Hepatocyte (in vitro differentiated cells): ENCODE results near the gene CPED1.

Source experiments
- EZH2 ChIP-seq: fragments of 200-600 bp; sonication (generic); IDR thresholded peaks from 2 replicates; pipeline ENCODE4 v1.6.1; 2016; ENCODE audit warnings: antibody characterized with exemption, mild to moderate bottlenecking, borderline replicate concordance
- EZH2phosphoT487 ChIP-seq: fragments of 200-600 bp; sonication (generic); IDR thresholded peaks from one replicate; pipeline ENCODE4 v1.6.1; 2018; ENCODE audit warnings: antibody characterized with exemption, mild to moderate bottlenecking, low read depth, moderate library complexity; ENCODE audit not compliant: unreplicated experiment, severe bottlenecking
- TF ChIP-seq, protein P1 (sequence below): fragments of 200-600 bp; sonication (generic); IDR thresholded peaks from 2 replicates; pipeline ENCODE4 v1.5.1; 2016; ENCODE audit warnings: antibody characterized with exemption, mild to moderate bottlenecking; ENCODE audit not compliant: poor library complexity

GRCh38 chr7:121300685-121301420, 312.3 kb downstream of the CPED1 start:
- TF ChIP-seq, protein P1, sequence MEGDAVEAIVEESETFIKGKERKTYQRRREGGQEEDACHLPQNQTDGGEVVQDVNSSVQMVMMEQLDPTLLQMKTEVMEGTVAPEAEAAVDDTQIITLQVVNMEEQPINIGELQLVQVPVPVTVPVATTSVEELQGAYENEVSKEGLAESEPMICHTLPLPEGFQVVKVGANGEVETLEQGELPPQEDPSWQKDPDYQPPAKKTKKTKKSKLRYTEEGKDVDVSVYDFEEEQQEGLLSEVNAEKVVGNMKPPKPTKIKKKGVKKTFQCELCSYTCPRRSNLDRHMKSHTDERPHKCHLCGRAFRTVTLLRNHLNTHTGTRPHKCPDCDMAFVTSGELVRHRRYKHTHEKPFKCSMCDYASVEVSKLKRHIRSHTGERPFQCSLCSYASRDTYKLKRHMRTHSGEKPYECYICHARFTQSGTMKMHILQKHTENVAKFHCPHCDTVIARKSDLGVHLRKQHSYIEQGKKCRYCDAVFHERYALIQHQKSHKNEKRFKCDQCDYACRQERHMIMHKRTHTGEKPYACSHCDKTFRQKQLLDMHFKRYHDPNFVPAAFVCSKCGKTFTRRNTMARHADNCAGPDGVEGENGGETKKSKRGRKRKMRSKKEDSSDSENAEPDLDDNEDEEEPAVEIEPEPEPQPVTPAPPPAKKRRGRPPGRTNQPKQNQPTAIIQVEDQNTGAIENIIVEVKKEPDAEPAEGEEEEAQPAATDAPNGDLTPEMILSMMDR: no peak
- TF ChIP-seq EZH2 (no peak), EZH2phosphoT487 (no peak)
